ENCODE data around the gene SF3B3.
"Not testable (repeated sequence)": the region's sequence is repeated elsewhere in the genome, so short reads cannot be mapped to it uniquely, and the experiment has no call there.

Gene SF3B3

GRCh38 chr16:70512456-70512855 is 11.2 kb upstream of the SF3B3 start:
- no peak for DNase-seq

DNA sequence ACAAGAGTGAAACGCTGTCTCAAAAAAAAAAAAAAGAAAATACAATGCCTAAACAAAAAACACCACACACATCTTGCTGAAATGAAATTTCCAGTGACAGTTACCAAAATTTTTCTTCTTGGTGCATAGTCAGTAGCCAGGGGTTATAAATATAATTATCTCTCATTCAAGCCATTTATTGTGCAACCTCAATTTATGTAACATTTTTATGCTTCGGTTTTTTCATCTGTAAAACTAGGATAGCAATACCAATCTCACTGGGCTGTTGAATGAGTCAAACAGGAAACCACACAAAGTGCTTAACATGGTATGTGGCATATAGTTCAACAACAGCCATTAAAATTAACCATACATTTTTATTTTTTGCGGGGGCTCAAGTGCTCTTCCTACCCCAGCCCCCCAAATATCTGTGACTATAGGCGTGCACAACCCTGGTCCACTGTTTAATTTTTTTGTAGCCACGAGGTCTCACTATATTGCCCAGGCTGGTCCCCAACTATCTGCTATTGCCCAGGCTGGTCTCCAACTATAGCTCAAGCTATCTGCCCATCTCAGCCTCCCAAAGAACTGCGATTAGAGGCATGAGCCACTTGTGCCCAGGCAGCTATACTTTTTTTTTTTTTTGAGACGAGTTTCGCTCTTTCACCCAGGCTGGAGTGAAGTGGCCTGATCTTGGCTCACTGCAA is 2.9 kb upstream of the SF3B3 start:
- peak; percentile 38 to 89 (median 83) for DNase-seq

GRCh38 chr16:70522216-70523075 is 1.2 kb upstream of the SF3B3 start:
- DNase-seq = peak; percentile 13 to 27 (median 22)

DNA sequence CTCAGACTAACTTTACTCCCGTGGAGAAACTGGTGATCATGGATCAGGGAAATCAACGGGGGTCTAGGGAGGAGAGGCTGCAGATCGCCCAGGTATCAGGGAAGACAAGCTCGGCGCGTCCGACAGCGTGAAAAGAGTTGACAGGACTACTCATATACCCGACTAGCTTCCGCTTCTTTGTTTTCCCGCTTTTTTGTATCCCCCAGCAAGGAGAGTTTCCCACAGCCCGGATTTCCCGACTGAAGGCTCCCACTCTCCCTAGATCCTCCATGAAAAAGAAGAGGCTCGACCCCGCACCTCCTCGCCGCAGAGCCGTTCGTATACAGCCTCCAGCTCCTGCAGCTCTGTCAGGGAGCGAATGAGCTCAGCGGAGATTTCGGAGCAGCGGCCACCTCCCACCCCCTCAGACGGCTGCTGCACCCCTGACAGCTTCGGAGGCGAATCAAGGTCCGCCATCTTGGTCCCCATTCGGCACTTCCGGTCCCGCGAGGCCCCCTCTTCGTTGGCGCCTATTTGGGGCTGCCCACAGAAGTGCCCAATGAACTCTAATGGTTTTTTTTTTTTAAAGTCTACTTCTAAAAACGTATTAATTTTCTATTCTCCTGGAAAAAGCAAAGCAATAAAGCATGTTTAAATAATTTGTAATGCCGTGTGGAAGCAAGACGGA is 407 bp upstream of the SF3B3 start, which contains the start of gene COG4:
Gene COG4, minus strand, starts transcription at position 479 of the 667 bp plus-strand sequence. Its CDS starts 11 bp downstream, at position 468.
- peak; percentile 93 to 94 (median 93) for DNase-seq

- peak in 1 of 3 donors; percentile 49 for DNase-seq
Measured at GRCh38 chr16:70524399-70524825, 796 bp downstream of the SF3B3 start.

DNA sequence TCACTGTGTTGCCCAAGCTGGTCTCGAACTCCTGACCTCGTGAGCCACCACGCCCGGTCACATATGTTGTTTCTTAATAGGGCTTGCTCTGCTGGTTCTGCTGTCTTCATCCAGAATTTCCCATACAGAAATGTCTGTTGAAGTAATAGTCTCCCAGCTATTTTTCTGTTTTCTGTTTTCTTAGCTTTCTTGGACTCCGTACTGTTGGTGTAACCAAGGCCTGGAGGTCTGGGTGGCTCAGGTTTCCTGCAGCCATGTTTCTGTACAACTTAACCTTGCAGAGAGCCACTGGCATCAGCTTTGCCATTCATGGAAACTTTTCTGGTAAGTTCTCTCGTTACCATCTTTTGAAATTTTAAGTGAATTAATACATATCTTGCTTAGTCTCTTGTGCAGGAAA is 2.8 kb downstream of the SF3B3 start:
- DNase-seq = peak in 1 of 3 donors; percentile 24

DNA sequence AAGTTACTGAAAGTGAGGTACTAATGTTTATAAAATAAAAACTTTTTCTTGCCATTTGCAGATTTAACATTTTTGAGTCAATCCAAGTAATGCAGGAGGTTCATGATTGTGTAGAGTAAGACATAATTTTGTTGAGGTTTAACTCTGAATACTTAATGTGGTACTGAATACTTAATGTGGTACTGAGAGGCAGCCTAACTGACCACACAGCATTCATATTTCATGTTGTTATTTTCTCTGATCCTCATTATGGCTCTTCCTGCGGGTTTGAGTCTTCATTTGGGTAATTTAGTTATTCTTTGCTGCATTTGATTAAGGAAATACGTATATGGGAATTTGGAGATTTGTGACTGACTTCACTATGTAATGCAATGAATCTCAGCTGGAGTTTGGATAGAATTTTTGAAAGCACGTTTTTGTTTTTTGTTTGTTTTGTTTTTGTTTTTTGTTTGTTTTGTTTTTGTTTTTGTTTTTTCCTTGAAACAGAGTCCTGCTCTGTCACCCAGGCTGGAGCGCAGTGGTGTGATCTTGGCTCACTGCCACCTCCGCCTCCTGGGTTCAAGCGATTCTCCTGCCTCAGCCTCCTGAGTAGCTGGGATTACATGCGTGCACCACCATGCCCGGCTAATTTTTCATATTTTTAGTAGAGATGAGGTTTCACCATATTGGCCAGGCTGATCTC is 3.8 kb downstream of the SF3B3 start:
- DNase-seq = no peak

GRCh38 chr16:70529051-70529777 is 5.6 kb downstream of the SF3B3 start:
- peak; percentile 52 to 77 (median 73) for DNase-seq

GRCh38 chr16:70529954-70530353 is 6.3 kb downstream of the SF3B3 start:
- DNase-seq = not testable (repeated sequence)

DNA sequence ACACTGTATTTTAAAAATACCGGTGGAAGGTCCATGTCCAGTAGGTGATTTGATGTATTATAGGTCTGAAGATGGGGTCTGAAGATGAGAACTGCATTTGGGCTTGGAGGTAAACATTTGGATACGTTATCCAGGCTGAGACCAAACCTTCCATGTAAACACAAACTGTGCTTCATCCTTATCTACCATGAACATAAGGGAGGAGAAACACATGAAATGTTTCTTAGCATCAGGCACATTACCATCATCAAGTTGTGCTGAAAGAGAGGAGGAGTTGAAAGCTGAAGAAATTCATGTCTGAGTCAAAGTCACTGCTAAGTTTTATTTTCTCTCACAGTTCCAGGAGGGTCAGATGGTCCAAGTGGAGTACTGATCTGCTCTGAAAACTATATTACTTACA is 11.4 kb downstream of the SF3B3 start:
- DNase-seq = no peak

GRCh38 chr16:70540994-70541393 is 17.4 kb downstream of the SF3B3 start:
- DNase-seq = no peak

- no peak for DNase-seq
Measured at GRCh38 chr16:70544548-70544947, 20.9 kb downstream of the SF3B3 start.

GRCh38 chr16:70548936-70549335 is 25.3 kb downstream of the SF3B3 start:
- no peak for DNase-seq

DNA sequence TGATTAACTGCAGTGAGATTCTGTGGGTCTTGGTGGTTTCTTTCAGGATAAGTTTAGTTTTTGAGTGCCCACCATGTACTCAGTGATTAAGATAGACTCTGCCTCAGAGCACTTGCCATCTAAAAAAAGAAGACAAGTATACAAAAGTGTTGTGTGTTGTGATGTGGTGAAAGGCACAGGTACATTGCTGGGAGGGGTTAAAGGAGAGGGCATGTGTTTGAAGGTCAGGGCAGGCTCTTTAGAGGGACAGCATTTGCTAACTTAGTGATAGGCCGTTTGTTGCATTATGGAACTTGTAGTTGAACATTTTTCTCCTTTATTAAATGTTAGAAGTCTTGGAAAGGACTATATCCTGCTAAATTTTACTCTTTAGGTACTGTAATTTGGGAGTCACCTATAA is 26.5 kb downstream of the SF3B3 start:
- DNase-seq = no peak

DNA sequence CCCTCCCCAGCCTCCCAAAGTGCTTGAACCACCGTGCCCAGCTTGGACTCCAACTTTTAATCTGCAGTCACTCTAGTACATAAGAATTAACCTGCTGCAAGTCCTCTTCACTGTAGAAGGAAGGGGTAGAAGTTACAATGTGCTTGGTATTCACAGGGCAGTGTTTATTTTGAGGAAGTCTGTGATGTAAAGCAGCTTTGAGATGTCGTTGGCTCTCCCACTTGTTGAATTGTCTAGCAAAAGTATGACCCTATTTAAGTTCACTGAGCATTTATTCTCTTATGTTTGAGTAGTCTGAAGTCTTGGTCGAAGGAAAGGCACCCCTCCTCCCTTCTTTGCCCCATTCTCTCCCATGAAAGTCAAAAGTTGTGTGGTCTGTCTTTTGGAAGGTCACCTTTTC is 28.2 kb downstream of the SF3B3 start:
- DNase-seq = no peak

DNA sequence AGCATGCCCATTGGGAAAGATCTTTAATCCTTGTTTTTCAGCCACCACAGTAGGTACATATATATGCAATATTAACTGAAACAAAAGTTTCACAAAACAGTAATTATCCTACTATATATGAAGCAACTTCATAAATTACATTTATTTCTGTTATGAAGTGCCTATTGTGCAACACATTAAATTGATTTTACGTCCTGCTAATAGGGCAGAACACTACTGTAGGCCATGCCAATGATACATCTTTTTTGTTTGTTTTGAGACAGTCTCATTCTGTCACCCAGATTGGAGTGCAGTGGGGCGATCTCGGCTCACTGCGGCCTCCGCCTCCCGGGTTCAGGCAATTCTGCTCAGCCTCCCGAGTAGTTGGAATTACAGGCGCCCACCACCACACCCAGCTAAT is 29.1 kb downstream of the SF3B3 start:
- no peak for DNase-seq

- no peak for DNase-seq
Measured at GRCh38 chr16:70553645-70554044, 30.0 kb downstream of the SF3B3 start.

- no peak for DNase-seq
Measured at GRCh38 chr16:70556063-70556462, 32.4 kb downstream of the SF3B3 start.

DNA sequence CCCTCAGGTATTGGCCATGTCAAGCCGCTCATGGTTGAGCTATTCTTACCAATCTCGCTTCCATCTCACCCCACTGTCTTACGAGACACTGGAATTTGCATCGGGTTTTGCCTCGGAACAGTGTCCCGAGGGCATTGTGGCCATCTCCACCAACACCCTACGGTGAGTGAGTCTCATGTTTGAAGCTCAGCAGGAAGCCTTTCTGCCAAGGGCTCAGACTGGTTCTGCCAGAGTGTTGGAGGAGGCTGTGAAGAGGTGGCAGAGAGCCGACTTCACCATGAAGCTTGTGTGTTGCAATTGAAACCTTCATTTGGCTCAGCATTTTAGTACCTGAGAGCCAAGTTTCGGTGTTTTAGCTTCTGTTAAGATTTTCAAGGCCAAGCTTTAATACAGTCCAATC is 38.0 kb downstream of the SF3B3 start:
- no peak for DNase-seq

DNA sequence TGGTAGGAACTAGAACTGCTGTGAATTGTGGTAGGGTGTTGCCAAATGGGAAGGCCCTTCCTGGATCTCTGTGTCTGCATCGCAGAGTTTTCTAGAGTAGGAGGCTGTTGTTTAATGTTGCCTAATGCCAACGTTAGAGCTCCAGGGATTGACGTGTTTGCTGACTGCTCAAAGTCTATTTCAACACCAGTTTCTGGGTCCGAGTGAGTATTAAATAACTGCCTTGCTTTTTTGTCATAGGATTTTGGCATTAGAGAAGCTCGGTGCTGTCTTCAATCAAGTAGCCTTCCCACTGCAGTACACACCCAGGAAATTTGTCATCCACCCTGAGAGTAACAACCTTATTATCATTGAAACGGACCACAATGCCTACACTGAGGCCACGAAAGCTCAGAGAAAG is 40.0 kb downstream of the SF3B3 start:
- no peak for DNase-seq

DNA sequence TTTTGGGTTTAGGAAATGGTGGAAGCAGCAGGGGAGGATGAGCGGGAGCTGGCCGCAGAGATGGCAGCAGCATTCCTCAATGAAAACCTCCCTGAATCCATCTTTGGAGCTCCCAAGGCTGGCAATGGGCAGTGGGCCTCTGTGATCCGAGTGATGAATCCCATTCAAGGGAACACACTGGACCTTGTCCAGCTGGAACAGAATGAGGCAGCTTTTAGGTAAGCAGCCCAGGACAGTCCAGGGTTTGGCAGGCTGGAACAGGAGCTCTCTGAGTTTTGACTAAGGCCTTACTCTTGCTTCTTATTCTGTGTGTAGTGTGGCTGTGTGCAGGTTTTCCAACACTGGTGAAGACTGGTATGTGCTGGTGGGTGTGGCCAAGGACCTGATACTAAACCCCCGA is 41.4 kb downstream of the SF3B3 start:
- DNase-seq = no peak

GRCh38 chr16:70568601-70569237 is 45.1 kb downstream of the SF3B3 start:
- no peak for DNase-seq

Data from suppressor macrophage treated with lipopolysaccharide for 1 hour (primary cell).